Measurements from ENCODE around the gene FBXO34.

DNA sequence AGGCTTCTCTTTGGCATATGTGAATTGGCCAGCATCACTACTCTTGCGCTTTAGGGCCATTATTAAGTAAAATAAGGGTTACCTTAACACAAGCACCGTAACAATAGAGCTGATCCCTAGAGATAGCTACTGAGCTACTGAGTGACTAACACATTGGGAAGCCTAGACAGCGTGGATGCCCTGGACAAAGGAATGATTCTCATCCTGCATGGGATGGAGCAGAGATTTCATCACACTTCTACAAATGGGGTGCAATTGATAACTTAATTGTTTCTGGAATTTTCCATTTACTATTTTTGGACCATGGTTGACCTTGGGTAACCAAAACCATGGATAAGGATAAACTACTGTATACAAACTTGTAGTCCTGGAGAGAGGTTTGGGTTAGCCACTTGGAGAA is 57.1 kb downstream of the FBXO34 start:
- no peak for TF ChIP-seq POLR2A (IDR thresholded peaks at IDR 0.05; ENCODE audit: low read length)
- TF ChIP-seq GATA1 (IDR thresholded peaks at IDR 0.05; ENCODE audit: low read depth, low read length): no peak

Measured in erythroblast (primary cell).